Right lobe of liver (tissue), 6 donors: ENCODE measurements around the gene ATM. TPM values are rescaled to one million over a fixed set of nuclear protein-coding genes. Genes with fewer than 3 reads are reported as not detected.
A peak's percentile ranks its signal among the peaks of the same experiment; 100 is the strongest.

ENCODE experiments used
- ATAC-seq, 4 donors: fragments of 200-7000 bp; cut with Tn5 transposase; one replicate each; pipeline ENCODE4 v1.9.1; 2020; ENCODE audit warnings: mild to moderate bottlenecking in 4 of 4, moderate library complexity in 4 of 4
- DNase-seq, 3 donors: peaks; one replicate each; pipeline ENCODE4 v3.0.0-alpha.2; 2020
- H3K27ac ChIP-seq, 3 donors: fragments of 200-600 bp; one replicate each; pipeline ENCODE4 v1.8.0; 2022
- H3K27me3 ChIP-seq, 2 donors: fragments of 200-600 bp; one replicate each; pipeline ENCODE4 v1.8.0; 2022
- H3K36me3 ChIP-seq, 4 donors: fragments of 200-600 bp; sonication (generic) in 1 of 4; one replicate each; pipeline versions ENCODE4 v1.5.1 to v1.8.0; 2017 to 2022; ENCODE audit warnings: control low read depth in 1 of 4
- H3K4me1 ChIP-seq, 4 donors: fragments of 200-600 bp; sonication (generic) in 1 of 4; one replicate each; pipeline versions ENCODE4 v1.5.1 to v1.8.0; 2017 to 2022; ENCODE audit warnings: control low read depth in 1 of 4
- H3K4me3 ChIP-seq, 3 donors: fragments of 200-600 bp; one replicate each; pipeline ENCODE4 v1.8.0; 2022
- H3K9me3 ChIP-seq, 4 donors: fragments of 200-600 bp; sonication (generic) in 1 of 4; one replicate each; pipeline versions ENCODE4 v1.5.1 to v1.8.0; 2017 to 2022; ENCODE audit warnings: control low read depth in 1 of 4
- POLR2A ChIP-seq: fragments of 450-650 bp; IDR thresholded peaks from one replicate; pipeline ENCODE4 v1.6.1; 2017; ENCODE audit warnings: antibody characterized with exemption, mild to moderate bottlenecking
- WGBS: methylation state at CpG from one replicate; pipeline ENCODE4 v1.1.6; 2018; ENCODE audit warnings: low coverage, low lambda C conversion rate; ENCODE audit not compliant: insufficient coverage; ENCODE audit errors: missing lambda C conversion rate; 5-methylcytosine and 5-hydroxymethylcytosine counted together
- intact Hi-C, 2 donors: fragments of 100-400 bp; cut with DNase I; formaldehyde crosslinking; loops; one replicate each; pipeline versions ENCODE4 v1.11.2 to v1.14.1; 2022
- total RNA-seq, 6 experiments: library from RNA; depleted of rRNA in 2 of 6; stranded (reverse); fragments of >200 nt in 2 of 6; fragmentation: NEBNext Ultra II Directional in 3 of 6; extraction: Animal tissue kit (Norgen Biotek cat#: 25700) in 3 of 6; gene quantifications; one replicate each; pipeline versions ENCODE4 v1.1.0 to v1.2.4, GENCODE V29; 2016 to 2023
- TF ChIP-seq, protein P1 (sequence below), 4 donors: fragments of 200-600 bp in 3 of 4; fragments of 450-650 bp in 1 of 4; IDR thresholded peaks; one replicate each; pipeline versions ENCODE4 v1.5.1 to v1.8.0; 2016 to 2022; ENCODE audit warnings: antibody characterized with exemption in 4 of 4, mild to moderate bottlenecking in 2 of 4
- donor health status: DM: no; HTN: yes; CAD: no.
- donor health status: DM: no; HTN: no; CAD: no.
- donor health status: DM: no; HTN: no; CAD: no.
- donor health status: DM: no; HTN: yes; CAD: no.
- donor health status: DM: no; HTN: yes; CAD: no.

Gene ATM
- total RNA-seq, 6 experiments from 2014 or later = 24.9 to 47.1 (median 32.4) TPM

DNA sequence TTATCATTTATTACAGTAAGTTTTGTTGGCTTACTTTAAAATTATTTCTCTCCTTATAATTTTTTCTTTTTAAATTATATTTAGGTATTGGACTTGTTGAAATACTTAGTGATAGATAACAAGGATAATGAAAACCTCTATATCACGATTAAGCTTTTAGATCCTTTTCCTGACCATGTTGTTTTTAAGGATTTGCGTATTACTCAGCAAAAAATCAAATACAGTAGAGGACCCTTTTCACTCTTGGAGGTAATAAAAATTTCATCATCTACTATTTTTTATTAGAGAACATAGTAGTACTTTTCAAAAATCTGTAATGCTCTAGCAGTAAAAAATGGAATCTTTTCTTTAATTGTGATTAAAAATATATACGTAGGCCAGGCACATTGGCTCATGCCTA is 70.4 kb downstream of the ATM start:
- Histone ChIP-seq H3K36me3 (peaks cover 0 to 42% (median 7%) of the 10 kb centered on the region in 4 donors), H3K27ac (no peak overlapping the region)

GRCh38 chr11:108302121-108302785 is 79.4 kb downstream of the ATM start:
- Histone ChIP-seq H3K36me3 (peaks cover 0 to 60% (median 8%) of the 10 kb centered on the region in 4 donors), H3K4me1 (no peaks in the 10 kb centered on the region), H3K4me3 (no peak overlapping the region), H3K27ac (no peak overlapping the region), H3K9me3 (no peaks in the 10 kb centered on the region), H3K27me3 (no peaks in the 10 kb centered on the region)
- ATAC-seq = peak in 1 of 4 donors; percentile 38
- 90% methylated on average over 1 of the region's 1 CpG for whole genome bisulfite sequencing
- no peak for DNase-seq
- no peak for TF ChIP-seq POLR2A
- TF ChIP-seq, protein P1, sequence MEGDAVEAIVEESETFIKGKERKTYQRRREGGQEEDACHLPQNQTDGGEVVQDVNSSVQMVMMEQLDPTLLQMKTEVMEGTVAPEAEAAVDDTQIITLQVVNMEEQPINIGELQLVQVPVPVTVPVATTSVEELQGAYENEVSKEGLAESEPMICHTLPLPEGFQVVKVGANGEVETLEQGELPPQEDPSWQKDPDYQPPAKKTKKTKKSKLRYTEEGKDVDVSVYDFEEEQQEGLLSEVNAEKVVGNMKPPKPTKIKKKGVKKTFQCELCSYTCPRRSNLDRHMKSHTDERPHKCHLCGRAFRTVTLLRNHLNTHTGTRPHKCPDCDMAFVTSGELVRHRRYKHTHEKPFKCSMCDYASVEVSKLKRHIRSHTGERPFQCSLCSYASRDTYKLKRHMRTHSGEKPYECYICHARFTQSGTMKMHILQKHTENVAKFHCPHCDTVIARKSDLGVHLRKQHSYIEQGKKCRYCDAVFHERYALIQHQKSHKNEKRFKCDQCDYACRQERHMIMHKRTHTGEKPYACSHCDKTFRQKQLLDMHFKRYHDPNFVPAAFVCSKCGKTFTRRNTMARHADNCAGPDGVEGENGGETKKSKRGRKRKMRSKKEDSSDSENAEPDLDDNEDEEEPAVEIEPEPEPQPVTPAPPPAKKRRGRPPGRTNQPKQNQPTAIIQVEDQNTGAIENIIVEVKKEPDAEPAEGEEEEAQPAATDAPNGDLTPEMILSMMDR (IDR thresholded peaks at IDR 0.05) = no peak
- intact Hi-C loops = no loop called here

More for the DNA sequence above, 70.4 kb downstream of the ATM start:
- intact Hi-C loops = no loop called here
- no peak overlapping the region for H3K4me3 ChIP-seq
- H3K4me1 ChIP-seq = no peaks in the 10 kb centered on the region
- ATAC-seq = no peak
- DNase-seq = no peak
- WGBS = 92% methylated on average over 3 of the region's 3 CpGs
- H3K27me3 ChIP-seq = no peaks in the 10 kb centered on the region
- no peaks in the 10 kb centered on the region for H3K9me3 ChIP-seq
- TF ChIP-seq, protein P1 (IDR thresholded peaks at IDR 0.05) = no peak
- TF ChIP-seq POLR2A = no peak

- Histone ChIP-seq H3K36me3 (peaks cover 0 to 45% (median 6%) of the 10 kb centered on the region in 4 donors), H3K27ac (no peak overlapping the region), H3K4me3 (no peak overlapping the region), H3K27me3 (no peaks in the 10 kb centered on the region), H3K9me3 (no peaks in the 10 kb centered on the region), H3K4me1 (no peaks in the 10 kb centered on the region)
- ATAC-seq (no peak), DNase-seq (no peak)
- WGBS = 95% methylated on average over 3 of the region's 3 CpGs
- intact Hi-C loops = no loop called here
- TF ChIP-seq, protein P1 (IDR thresholded peaks at IDR 0.05) = no peak
Observed at GRCh38 chr11:108307751-108308150, 84.9 kb downstream of the ATM start.

DNA sequence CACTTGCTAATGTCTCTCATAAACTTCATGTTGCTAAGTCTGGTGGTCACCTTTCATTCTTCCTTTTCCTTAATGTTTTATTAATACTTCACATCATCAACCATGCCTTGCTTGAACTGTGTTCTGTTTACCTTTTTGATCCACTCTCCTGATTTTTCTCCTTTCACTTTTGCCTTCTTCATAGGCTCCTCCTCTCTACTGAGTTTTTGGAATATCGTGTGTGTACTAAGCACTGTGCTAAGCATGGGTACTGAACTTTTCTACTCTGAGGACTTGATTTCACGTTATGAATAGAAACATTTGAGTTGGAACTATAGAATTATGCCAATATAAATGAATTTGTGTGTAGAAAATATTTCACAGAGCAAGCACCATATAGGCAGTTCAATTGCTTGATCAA is 90.6 kb downstream of the ATM start:
- H3K36me3 ChIP-seq = peaks cover 0 to 22% (median 8%) of the 10 kb centered on the region in 4 donors
- WGBS = 21% methylated on average over 2 of the region's 2 CpGs
- TF ChIP-seq POLR2A = no peak
- TF ChIP-seq, protein P1 (IDR thresholded peaks at IDR 0.05) = no peak
- H3K27me3 ChIP-seq = no peaks in the 10 kb centered on the region
- H3K9me3 ChIP-seq = no peaks in the 10 kb centered on the region
- peak; percentile 78 to 98 (median 94) for ATAC-seq
- intact Hi-C loops = no loop called here
- H3K27ac ChIP-seq = peak overlapping the region in 1 of 3 donors; percentile 26
- H3K4me1 ChIP-seq = no peaks in the 10 kb centered on the region
- DNase-seq = no peak
- H3K4me3 ChIP-seq = no peak overlapping the region
